T-helper 2 cell (primary cell): Measurements from ENCODE around the gene TAF11L14.
"Not testable (repeated sequence)": the region's sequence is repeated elsewhere in the genome, so short reads cannot be mapped to it uniquely, and the experiment has no call there.

Source experiments
- DNase-seq, 5 experiments: peaks; one replicate each; pipeline versions ENCODE4 v3.0.0 to v3.0.0-alpha.2; 2012 to 2022
- total RNA-seq, 2 donors: gene quantifications; one replicate each; lab custom pipeline; 2026; lab: John Stamatoyannopoulos, UW

Gene TAF11L14
- total RNA-seq = 0 reads per million in 2 donors

GRCh38 chr5:17634160-17634559 lies at the start of gene TAF11L14:
TSS of gene TAF11L14 (plus strand) at chr5:17634460.
- DNase-seq = no peak

GRCh38 chr5:17585658-17586057 lies 48.6 kb upstream of the TAF11L14 start, which contains the start of gene TAF11L7:
TSS of gene TAF11L7 (minus strand) at chr5:17585758.
- not testable (repeated sequence) for DNase-seq

DNA sequence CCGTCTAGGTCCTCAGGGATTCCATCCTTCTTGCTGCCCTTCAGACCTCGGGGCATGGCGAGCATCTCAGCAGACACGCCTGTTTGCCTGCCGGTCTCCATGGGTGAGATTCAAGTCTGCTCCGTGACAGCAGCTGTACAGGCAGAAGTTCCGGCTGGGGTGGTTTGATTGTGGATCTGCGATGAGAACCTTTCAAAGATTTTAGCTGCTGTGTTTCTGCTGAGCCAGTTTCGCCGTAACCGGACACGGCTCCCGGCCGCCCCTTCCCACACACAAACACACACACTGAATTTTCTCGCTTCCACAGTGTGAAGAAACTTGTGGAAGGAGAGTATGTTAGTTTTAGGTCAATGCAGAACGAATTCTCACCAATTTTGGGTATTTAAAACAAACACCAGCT lies 43.4 kb upstream of the TAF11L14 start, which contains the start of gene TAF11L8:
Gene TAF11L8, minus strand, starts transcription at position 101 of the 400 bp plus-strand sequence.
- DNase-seq = not testable (repeated sequence)

DNA sequence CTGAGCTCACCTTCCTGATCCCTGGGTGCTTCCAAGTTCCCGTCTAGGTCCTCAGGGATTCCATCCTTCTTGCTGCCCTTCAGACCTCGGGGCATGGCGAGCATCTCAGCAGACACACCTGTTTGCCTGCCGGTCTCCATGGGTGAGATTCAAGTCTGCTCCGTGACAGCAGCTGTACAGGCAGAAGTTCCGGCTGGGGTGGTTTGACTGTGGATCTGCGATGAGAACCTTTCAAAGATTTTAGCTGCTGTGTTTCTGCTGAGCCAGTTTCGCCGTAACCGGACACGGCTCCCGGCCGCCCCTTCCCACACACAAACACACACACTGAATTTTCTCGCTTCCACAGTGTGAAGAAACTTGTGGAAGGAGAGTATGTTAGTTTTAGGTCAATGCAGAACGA lies 40.0 kb upstream of the TAF11L14 start, which contains the start of gene TAF11L9:
Gene TAF11L9, minus strand, starts transcription at position 140 of the 400 bp plus-strand sequence.
- DNase-seq = not testable (repeated sequence)

DNA sequence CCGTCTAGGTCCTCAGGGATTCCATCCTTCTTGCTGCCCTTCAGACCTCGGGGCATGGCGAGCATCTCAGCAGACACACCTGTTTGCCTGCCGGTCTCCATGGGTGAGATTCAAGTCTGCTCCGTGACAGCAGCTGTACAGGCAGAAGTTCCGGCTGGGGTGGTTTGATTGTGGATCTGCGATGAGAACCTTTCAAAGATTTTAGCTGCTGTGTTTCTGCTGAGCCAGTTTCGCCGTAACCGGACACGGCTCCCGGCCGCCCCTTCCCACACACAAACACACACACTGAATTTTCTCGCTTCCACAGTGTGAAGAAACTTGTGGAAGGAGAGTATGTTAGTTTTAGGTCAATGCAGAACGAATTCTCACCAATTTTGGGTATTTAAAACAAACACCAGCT lies 36.5 kb upstream of the TAF11L14 start, which contains the start of gene TAF11L10:
Gene TAF11L10, minus strand, starts transcription at position 101 of the 400 bp plus-strand sequence.
- DNase-seq = not testable (repeated sequence)

- DNase-seq = not testable (repeated sequence)
These were observed 30.4 kb upstream of the TAF11L14 start, which contains the start of gene TAF11L11 for GRCh38 chr5:17603880-17604279. TSS of gene TAF11L11 (plus strand) at chr5:17604183.

DNA sequence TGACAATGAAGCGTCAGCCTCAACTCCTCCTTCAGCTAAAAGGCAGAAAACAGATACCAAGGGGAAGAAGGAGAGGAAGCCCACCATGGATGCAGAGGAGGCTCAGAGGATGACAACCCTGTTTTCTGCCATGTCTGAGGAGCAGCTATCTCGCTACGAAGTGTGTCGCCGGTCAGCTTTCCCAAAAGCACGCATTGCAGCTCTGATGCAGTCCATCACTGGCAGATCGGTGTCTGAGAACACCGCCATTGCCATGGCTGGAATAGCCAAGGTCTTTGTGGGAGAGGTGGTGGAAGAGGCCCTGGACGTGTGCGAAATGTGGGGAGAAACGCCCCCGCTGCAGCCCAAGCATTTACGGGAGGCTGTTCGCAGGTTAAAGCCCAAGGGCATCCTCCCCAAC lies 29.3 kb upstream of the TAF11L14 start:
- no peak for DNase-seq

- DNase-seq = not testable (repeated sequence)
These were observed 26.8 kb upstream of the TAF11L14 start for GRCh38 chr5:17607461-17607860.

GRCh38 chr5:17610092-17610491 lies 24.2 kb upstream of the TAF11L14 start, which contains the start of gene TAF11L12:
TSS of gene TAF11L12 (plus strand) at chr5:17610392.
- not testable (repeated sequence) for DNase-seq

GRCh38 chr5:17614872-17615605 lies 19.2 kb upstream of the TAF11L14 start:
- no peak for DNase-seq

DNA sequence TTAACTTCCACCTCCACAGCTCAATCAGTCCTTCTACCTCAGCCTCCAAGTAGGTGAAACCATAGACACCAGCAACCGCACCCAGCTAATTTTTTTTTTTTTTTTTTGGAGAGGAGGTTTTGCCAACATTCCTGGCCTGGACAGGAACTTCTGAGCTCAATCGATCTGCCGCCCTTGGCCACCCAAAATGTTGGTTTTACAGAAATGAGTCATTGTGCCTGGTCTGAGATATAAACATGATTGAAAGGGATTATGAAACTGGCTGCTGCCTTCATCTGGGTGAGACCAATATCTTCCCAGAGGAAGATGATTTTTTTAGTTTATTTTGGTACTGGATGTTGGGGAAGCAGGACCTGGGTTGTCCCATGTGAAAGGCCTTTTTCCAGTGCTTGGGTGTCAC lies 14.9 kb upstream of the TAF11L14 start:
- DNase-seq = no peak

- DNase-seq = no peak
These were observed 13.6 kb upstream of the TAF11L14 start for GRCh38 chr5:17620627-17621026.

- DNase-seq = no peak
These were observed 8.6 kb upstream of the TAF11L14 start for GRCh38 chr5:17625686-17626085.

DNA sequence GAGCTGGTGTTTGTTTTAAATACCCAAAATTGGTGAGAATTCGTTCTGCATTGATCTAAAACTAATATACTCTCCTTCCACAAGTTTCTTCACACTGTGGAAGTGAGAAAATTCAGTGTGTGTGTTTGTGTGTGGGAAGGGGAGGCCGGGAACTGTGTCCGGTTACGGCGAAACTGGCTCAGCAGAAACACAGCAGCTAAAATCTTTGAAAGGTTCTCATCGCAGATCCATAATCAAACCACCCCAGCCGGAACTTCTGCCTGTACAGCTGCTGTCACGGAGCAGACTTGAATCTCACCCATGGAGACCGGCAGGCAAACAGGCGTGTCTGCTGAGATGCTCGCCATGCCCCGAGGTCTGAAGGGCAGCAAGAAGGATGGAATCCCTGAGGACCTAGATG lies 2.5 kb upstream of the TAF11L14 start, which contains the start of gene TAF11L13:
Gene TAF11L13, plus strand, starts transcription at position 301 of the 400 bp plus-strand sequence.
- DNase-seq = not testable (repeated sequence)

DNA sequence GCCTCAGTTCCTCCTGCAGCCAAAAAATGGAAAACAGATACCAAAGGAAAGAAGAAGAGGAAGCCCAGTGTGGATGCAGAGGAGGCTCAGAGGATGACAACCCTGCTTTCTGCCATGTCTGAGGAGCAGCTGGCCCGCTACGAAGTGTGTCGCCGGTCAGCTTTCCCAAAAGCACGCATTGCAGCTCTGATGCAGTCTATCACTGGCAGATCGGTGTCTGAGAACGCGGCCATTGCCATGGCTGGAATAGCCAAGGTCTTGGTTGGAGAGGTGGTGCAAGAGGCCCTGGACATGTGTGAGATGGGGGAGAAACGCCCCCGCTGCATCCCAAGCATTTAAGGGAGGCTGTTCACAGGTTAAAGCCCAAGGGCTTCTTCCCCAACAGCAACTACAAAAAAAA lies 15.0 kb downstream of the TAF11L14 start:
- DNase-seq = not testable (repeated sequence)

- DNase-seq = not testable (repeated sequence)
These were observed 21.0 kb downstream of the TAF11L14 start for GRCh38 chr5:17655201-17655759.

- DNase-seq = no peak
These were observed 21.7 kb downstream of the TAF11L14 start for GRCh38 chr5:17655921-17656320.

GRCh38 chr5:17663182-17663581 lies 28.9 kb downstream of the TAF11L14 start:
- DNase-seq = no peak

DNA sequence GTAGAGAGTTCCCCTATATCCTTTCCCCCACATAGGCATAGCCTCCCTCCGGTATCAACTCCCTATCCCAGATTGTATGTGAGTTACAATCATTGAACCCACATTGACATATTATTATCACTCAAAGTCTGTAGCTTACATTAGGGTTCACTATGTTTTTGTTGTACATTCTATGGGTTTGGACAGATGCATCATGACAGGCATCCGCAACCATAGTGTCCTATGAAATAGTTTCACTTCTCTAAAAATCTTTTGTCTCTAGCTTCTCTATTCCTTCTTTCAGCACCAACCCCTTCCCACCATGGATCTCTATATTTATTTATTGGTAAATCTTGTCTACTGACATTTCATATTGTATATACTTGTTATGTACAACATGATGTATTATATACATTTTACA lies 31.6 kb downstream of the TAF11L14 start:
- DNase-seq = no peak

DNA sequence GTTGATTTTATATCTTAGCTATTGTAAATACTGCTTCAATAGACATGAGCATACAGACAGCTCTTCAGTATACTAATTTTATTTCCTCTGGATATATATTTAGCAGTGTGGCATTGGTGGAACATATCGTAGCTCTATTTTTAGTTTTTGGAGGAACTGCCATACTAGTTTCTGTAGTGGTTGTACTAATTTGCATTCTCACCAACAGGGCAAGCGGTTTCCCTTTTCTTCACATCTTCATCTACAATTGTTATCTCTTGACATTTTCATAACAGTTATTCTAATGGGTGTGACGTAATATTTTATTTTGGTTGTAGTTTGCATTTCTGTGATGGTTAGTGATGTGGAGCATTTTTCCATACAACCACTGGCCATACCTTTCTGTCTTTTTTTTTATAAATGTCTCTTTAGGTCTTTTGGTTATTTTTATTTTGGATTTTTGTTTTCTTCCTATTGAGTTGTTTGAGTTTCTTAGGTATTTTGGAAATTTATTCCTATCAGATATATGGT lies 32.5 kb downstream of the TAF11L14 start:
- DNase-seq = no peak

DNA sequence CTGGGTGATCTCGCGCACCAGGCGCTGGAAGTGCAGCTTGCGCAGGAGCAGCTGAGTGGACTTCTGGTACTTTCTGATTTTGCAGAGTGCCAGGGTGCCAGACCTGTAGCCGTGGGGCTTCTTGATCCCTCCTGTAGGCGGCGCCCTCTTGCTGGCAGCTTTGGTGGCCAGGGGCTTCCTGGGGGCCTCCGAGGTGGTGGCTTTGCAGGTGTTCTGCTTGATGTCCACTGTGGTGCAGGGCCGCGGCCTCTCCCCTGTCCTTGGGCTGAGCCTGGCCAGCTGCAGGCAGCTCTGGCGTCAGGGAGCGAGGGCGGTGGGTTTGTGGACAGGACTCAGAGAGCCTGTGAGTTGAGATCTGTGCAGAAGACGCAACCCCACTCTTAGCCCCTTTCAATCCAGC lies 36.1 kb downstream of the TAF11L14 start:
- no peak for DNase-seq

DNA sequence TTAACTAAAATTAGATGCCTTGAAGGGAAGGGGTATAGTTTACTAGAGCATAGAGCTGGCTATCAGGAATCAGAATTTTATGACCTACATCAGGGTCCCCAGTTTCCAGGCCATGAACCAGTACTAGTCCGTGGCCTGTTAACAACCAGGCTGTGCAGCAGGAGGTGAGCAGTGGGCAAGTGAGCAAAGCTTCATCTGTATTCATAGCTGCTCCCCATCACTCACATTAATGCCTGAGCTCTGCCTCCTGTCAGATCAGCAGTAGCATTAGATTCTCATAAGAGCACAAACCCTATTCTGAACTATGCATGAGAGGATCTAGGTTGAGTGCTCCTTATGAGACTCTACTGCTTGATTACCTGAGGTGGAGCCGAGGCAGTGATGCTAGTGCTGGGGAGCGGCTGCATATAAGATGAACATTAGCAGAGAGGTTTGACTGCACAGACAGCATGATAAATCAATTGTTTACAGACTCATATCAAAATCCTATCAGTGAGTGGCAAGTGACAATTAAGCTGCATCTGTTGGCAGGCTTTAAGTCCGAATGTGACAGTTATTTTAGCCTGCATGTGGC lies 44.6 kb downstream of the TAF11L14 start:
- DNase-seq = no peak

- no peak for DNase-seq
These were observed 45.4 kb downstream of the TAF11L14 start for GRCh38 chr5:17679597-17680203.
